Upper lobe of left lung (tissue), 4 donors: ENCODE measurements around the gene TMEM131L.

Experiments used
- POLR2A ChIP-seq, 4 donors: fragments of 450-650 bp; IDR thresholded peaks; one replicate each; pipeline ENCODE4 v1.5.1; 2016 to 2017; ENCODE audit warnings: antibody characterized with exemption in 4 of 4, mild to moderate bottlenecking in 2 of 4
- POLR2AphosphoS5 ChIP-seq, 2 donors: sonication (generic); formaldehyde crosslinking; IDR thresholded peaks; one replicate each; pipeline ENCODE4 v1.5.1; 2017; ENCODE audit warnings: antibody characterized with exemption in 2 of 2
- TF ChIP-seq, protein P1 (sequence below), 6 experiments: fragments of 450-650 bp in 4 of 6; fragments of 200-600 bp in 2 of 6; sonication (generic) in 2 of 6; IDR thresholded peaks; one replicate each; pipeline ENCODE4 v1.5.1; 2016 to 2019; ENCODE audit warnings: antibody characterized with exemption in 6 of 6

DNA sequence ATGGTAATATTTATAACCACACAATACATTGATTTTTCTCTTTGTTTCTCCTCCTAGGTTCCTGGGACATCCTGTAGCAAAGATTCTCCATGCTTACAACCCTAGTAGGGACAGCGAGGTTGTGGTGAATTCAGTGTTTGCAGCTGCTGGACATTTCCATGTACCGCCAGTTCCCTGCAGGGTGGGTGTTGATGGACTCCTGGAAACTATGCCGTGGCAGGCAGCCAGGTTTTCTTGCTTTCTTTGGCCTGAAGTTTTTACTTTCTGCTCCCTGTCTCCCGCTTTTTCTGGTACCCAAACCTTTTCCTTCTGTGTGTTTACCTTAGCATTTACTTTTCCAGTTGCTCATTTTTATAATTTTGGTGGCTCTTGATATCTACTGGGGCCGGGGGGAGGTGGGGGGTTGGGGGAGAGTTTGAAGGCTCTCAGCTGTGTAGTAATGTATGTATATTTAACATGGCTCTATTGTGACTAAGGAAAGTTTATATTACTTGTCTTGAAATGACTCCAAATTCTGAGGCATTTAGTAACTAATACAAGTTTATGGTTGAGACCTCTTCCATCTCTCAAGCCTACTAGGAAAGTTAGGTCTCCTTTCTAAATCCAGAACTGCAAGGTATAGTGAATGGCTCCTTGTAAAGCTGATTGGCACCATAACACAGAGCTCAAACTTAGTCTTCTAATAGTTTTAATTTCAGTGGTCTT, 89.7 kb downstream of the TMEM131L start:
- TF ChIP-seq POLR2AphosphoS5 (IDR thresholded peaks at IDR 0.05) (no peak), POLR2A (IDR thresholded peaks at IDR 0.05) (no peak)
- TF ChIP-seq, protein P1, sequence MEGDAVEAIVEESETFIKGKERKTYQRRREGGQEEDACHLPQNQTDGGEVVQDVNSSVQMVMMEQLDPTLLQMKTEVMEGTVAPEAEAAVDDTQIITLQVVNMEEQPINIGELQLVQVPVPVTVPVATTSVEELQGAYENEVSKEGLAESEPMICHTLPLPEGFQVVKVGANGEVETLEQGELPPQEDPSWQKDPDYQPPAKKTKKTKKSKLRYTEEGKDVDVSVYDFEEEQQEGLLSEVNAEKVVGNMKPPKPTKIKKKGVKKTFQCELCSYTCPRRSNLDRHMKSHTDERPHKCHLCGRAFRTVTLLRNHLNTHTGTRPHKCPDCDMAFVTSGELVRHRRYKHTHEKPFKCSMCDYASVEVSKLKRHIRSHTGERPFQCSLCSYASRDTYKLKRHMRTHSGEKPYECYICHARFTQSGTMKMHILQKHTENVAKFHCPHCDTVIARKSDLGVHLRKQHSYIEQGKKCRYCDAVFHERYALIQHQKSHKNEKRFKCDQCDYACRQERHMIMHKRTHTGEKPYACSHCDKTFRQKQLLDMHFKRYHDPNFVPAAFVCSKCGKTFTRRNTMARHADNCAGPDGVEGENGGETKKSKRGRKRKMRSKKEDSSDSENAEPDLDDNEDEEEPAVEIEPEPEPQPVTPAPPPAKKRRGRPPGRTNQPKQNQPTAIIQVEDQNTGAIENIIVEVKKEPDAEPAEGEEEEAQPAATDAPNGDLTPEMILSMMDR (IDR thresholded peaks at IDR 0.05): no peak
